Lower leg skin (tissue), 3 donors: ENCODE measurements around the gene ADGRL3.

Source experiments
- CTCF ChIP-seq, 3 donors: fragments of 450-650 bp; IDR thresholded peaks; one replicate each; pipeline ENCODE4 v1.5.1; 2016; ENCODE audit warnings: antibody characterized with exemption in 3 of 3, mild to moderate bottlenecking in 3 of 3, moderate library complexity in 2 of 3
- POLR2A ChIP-seq, 2 donors: fragments of 450-650 bp; IDR thresholded peaks; one replicate each; pipeline ENCODE4 v1.6.1; 2016 to 2017; ENCODE audit warnings: antibody characterized with exemption in 2 of 2, mild to moderate bottlenecking in 1 of 2, moderate library complexity in 1 of 2

DNA sequence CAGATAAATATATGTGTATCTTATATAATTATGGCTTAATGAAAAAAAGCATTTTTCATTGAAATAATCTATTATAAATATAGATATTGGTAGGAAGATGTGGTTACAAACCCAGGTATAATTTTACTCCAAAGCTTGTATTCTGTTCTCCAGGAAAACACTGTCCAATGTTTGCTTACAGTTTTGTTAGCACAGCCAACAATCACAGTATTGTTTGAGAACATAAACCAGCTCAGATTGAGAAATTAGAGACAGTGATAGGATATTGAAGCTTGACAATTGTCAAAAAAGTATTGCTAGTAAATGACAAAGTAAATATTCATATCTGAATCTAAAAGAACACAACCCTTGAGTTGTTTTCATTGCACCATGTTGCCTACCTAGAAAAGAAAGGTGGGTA lies 228.8 kb downstream of the ADGRL3 start:
- TF ChIP-seq POLR2A (IDR thresholded peaks at IDR 0.05) = no peak
- no peak for TF ChIP-seq CTCF (IDR thresholded peaks at IDR 0.05)
